ENCODE measurements around the gene HEATR5A. TPM values are rescaled to one million over a fixed set of nuclear protein-coding genes. Genes with fewer than 3 reads are reported as not detected.

The HEATR5A gene
- total and polyA plus RNA-seq, 2 experiments from 2014 or later: 25.8 to 32.5 TPM

DNA sequence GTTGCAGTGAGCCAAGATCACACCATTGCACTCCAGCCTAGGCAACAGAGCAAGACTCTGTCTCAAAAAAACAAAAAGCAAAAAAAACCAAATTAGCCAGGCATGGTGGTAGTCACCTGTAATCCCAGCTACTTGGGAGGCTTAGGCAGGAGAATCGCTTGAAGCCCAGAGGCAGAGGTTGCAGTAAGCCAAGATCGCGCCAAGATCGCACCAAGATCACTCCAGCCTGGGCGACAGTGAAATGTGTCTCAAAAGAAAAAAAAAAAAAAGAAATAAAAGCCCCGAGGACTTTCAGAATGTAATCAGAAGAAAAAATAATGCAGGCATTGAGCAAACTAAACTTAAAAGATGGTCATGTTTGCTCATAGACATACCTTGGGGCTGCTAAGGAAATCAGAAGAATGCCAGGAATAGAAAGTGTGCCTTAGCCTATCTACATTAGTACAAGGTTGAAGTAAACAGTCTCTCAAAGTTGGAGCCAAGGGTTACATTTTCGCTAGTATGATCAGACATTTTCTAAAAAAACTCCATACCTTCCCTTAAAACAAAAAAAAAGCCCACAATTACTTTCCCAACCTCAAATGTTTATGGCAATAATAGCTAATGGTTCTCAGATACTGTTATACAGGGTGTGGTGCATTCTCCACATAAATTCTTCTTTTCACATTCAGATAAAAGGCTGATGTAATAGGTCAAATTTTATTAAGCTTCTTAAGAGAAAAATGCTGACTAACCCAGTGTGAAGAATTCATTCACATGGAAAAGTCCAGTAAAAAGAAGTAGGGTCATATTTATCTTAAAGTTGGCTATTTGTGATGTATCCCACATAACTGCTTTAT is 21.1 kb upstream of the HEATR5A start:
- H3K27ac Mint-ChIP-seq: peak overlapping the region; percentile 70; the same call in 1 of the 2 replicates
- H3K9me3 Mint-ChIP-seq: peaks cover 18% of the 10 kb centered on the region
- Histone ChIP-seq H3K4me1 (ENCODE audit: insufficient read depth) (no peaks in the 10 kb centered on the region), H4K20me1 (replicated peaks; ENCODE audit: insufficient read depth) (no peaks in the 10 kb centered on the region), H3K4me2 (no peak overlapping the region), H2AFZ (no peak overlapping the region), H3K36me3 (ENCODE audit: insufficient read depth) (peaks cover 8% of the 10 kb centered on the region; the same call in 1 of the 2 replicates), H3K27me3 (ENCODE audit: insufficient read depth) (no peaks in the 10 kb centered on the region), H3K9me2 (ENCODE audit: insufficient read depth) (no peaks in the 10 kb centered on the region; the same call in 1 of the 2 replicates), H3K4me3 (no peak overlapping the region), H3K27ac (ENCODE audit: low read depth) (no peak overlapping the region), H3F3A (replicated peaks; ENCODE audit: low read depth) (no peaks in the 10 kb centered on the region), H3K79me2 (replicated peaks; ENCODE audit: insufficient read depth) (no peaks in the 10 kb centered on the region)
- no peak for DNase-seq (ENCODE audit: low spot score)
- no peak overlapping the region for H3K4me3 Mint-ChIP-seq
- H3K4me1 Mint-ChIP-seq: no peaks in the 10 kb centered on the region
- TF ChIP-seq ZNF331 (CRISPR knock-in tag; IDR thresholded peaks at IDR 0.05; ENCODE audit: low read depth) (no peak), NANOG (IDR thresholded peaks at IDR 0.05; ENCODE audit: borderline replicate concordance) (no peak), EZH2 (IDR thresholded peaks at IDR 0.05; ENCODE audit: low read depth, unreplicated experiment) (no peak), CREB1 (CRISPR knock-in tag; IDR thresholded peaks at IDR 0.05; ENCODE audit: low read depth) (no peak), STAT1 (IDR thresholded peaks at IDR 0.05; ENCODE audit: unreplicated experiment) (no peak)
- TF ChIP-seq, protein P1, sequence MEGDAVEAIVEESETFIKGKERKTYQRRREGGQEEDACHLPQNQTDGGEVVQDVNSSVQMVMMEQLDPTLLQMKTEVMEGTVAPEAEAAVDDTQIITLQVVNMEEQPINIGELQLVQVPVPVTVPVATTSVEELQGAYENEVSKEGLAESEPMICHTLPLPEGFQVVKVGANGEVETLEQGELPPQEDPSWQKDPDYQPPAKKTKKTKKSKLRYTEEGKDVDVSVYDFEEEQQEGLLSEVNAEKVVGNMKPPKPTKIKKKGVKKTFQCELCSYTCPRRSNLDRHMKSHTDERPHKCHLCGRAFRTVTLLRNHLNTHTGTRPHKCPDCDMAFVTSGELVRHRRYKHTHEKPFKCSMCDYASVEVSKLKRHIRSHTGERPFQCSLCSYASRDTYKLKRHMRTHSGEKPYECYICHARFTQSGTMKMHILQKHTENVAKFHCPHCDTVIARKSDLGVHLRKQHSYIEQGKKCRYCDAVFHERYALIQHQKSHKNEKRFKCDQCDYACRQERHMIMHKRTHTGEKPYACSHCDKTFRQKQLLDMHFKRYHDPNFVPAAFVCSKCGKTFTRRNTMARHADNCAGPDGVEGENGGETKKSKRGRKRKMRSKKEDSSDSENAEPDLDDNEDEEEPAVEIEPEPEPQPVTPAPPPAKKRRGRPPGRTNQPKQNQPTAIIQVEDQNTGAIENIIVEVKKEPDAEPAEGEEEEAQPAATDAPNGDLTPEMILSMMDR (conservative IDR thresholded peaks at IDR 0.05; ENCODE audit: low read depth in 2 of 2): no peak
- TF ChIP-seq, protein P2, sequence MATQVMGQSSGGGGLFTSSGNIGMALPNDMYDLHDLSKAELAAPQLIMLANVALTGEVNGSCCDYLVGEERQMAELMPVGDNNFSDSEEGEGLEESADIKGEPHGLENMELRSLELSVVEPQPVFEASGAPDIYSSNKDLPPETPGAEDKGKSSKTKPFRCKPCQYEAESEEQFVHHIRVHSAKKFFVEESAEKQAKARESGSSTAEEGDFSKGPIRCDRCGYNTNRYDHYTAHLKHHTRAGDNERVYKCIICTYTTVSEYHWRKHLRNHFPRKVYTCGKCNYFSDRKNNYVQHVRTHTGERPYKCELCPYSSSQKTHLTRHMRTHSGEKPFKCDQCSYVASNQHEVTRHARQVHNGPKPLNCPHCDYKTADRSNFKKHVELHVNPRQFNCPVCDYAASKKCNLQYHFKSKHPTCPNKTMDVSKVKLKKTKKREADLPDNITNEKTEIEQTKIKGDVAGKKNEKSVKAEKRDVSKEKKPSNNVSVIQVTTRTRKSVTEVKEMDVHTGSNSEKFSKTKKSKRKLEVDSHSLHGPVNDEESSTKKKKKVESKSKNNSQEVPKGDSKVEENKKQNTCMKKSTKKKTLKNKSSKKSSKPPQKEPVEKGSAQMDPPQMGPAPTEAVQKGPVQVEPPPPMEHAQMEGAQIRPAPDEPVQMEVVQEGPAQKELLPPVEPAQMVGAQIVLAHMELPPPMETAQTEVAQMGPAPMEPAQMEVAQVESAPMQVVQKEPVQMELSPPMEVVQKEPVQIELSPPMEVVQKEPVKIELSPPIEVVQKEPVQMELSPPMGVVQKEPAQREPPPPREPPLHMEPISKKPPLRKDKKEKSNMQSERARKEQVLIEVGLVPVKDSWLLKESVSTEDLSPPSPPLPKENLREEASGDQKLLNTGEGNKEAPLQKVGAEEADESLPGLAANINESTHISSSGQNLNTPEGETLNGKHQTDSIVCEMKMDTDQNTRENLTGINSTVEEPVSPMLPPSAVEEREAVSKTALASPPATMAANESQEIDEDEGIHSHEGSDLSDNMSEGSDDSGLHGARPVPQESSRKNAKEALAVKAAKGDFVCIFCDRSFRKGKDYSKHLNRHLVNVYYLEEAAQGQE (IDR thresholded peaks at IDR 0.05; ENCODE audit: unreplicated experiment): no peak
- H3K27me3 Mint-ChIP-seq (ENCODE audit: insufficient read depth, low read depth, poor library complexity): no peaks in the 10 kb centered on the region
- no peak for ATAC-seq
- H3K36me3 Mint-ChIP-seq (ENCODE audit: low read depth): peaks cover 26% of the 10 kb centered on the region

DNA sequence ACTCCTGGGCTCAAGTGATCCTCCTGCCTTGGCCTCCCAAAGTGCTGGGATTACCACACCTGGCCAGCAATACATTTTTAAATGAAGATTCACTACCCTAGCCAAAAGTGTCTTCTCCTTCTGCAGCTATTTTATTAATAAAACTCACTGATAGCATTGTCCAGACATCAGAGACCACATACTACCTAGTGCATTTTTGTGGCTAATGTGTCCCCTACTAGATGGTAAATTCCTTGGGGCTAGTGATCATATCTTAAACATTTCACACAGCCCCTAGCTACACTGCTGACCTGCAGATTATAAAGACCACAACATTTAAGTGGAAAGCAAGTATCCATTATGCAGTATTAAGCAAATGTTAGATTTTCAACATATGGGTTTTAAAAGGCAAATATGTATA is 19.9 kb upstream of the HEATR5A start:
- Histone ChIP-seq H3K4me3 (no peak overlapping the region), H2AFZ (no peak overlapping the region), H3F3A (replicated peaks; ENCODE audit: low read depth) (no peaks in the 10 kb centered on the region), H3K9me2 (ENCODE audit: insufficient read depth) (no peaks in the 10 kb centered on the region; the same call in none of the 2 replicates), H3K79me2 (replicated peaks; ENCODE audit: insufficient read depth) (no peaks in the 10 kb centered on the region), H3K36me3 (ENCODE audit: insufficient read depth) (peaks cover 8% of the 10 kb centered on the region; the same call in 1 of the 2 replicates), H3K4me1 (ENCODE audit: insufficient read depth) (no peaks in the 10 kb centered on the region), H4K20me1 (replicated peaks; ENCODE audit: insufficient read depth) (no peaks in the 10 kb centered on the region), H3K4me2 (no peak overlapping the region), H3K27ac (ENCODE audit: low read depth) (no peak overlapping the region), H3K27me3 (ENCODE audit: insufficient read depth) (no peaks in the 10 kb centered on the region)
- Mint-ChIP-seq H3K4me1 (no peaks in the 10 kb centered on the region), H3K27ac (no peak overlapping the region), H3K27me3 (ENCODE audit: insufficient read depth, low read depth, poor library complexity) (no peaks in the 10 kb centered on the region), H3K9me3 (peaks cover 22% of the 10 kb centered on the region), H3K4me3 (no peak overlapping the region), H3K36me3 (ENCODE audit: low read depth) (peaks cover 30% of the 10 kb centered on the region)
- no peak for ATAC-seq
- no peak for DNase-seq (ENCODE audit: low spot score)
- TF ChIP-seq STAT1 (IDR thresholded peaks at IDR 0.05; ENCODE audit: unreplicated experiment): no peak
- TF ChIP-seq ZNF114 (CRISPR knock-in tag; IDR thresholded peaks at IDR 0.05): no peak
- no peak for TF ChIP-seq POLR2AphosphoS5 (IDR thresholded peaks at IDR 0.05; ENCODE audit: low read depth)
- TF ChIP-seq JUNB (IDR thresholded peaks at IDR 0.05; ENCODE audit: unreplicated experiment): no peak
- TF ChIP-seq CREB1 (CRISPR knock-in tag; IDR thresholded peaks at IDR 0.05; ENCODE audit: low read depth): no peak
- TF ChIP-seq, protein P2 (IDR thresholded peaks at IDR 0.05; ENCODE audit: unreplicated experiment): no peak

Data from GM23338 (cell line).